CD4-positive, CD25-positive, alpha-beta regulatory T cell (primary cell): ENCODE results near the gene PROM2. TPM values are rescaled to one million over a fixed set of nuclear protein-coding genes. Genes with fewer than 3 reads are reported as not detected.

ENCODE experiments used
- ATAC-seq, 2 donors: fragments of 150-1000 bp; cut with Tn5 transposase; one replicate each; pipeline ENCODE4 v1.10.0; 2021; ENCODE audit warnings: low read depth in 2 of 2, moderate number of reproducible peaks in 2 of 2, moderate library complexity in 1 of 2
- DNase-seq, 3 donors: peaks; one replicate each; pipeline versions ENCODE4 v3.0.0 to v3.0.0-alpha.2; 2012 to 2022; ENCODE audit warnings: mixed read lengths in 1 of 3
- H3K27ac ChIP-seq: one replicate; pipeline ENCODE4 v1.7.0; 2013; ENCODE audit warnings: mild to moderate bottlenecking, low read length; ENCODE audit not compliant: insufficient read depth, poor library complexity, severe bottlenecking
- H3K27me3 ChIP-seq: one replicate; pipeline ENCODE4 v1.7.0; 2013; ENCODE audit warnings: low read length; ENCODE audit not compliant: control insufficient read depth, insufficient read depth
- H3K36me3 ChIP-seq: one replicate; pipeline ENCODE4 v1.7.0; 2013; ENCODE audit warnings: mild to moderate bottlenecking, low read length, moderate library complexity; ENCODE audit not compliant: control insufficient read depth, insufficient read depth
- H3K4me1 ChIP-seq: 2 replicates; pipeline ENCODE4 v1.7.0; 2013; ENCODE audit warnings: mild to moderate bottlenecking, low read length; ENCODE audit not compliant: insufficient read depth, control insufficient read depth, poor library complexity, severe bottlenecking
- H3K4me3 ChIP-seq: one replicate; pipeline ENCODE4 v1.7.0; 2013; ENCODE audit warnings: low read depth, mild to moderate bottlenecking, low read length, moderate library complexity
- H3K9me3 ChIP-seq, 2 experiments: 1 replicate in 1 of 2; 2 replicates in 1 of 2; pipeline ENCODE4 v1.7.0; 2013; ENCODE audit warnings: low read length in 2 of 2, mild to moderate bottlenecking in 1 of 2, moderate library complexity in 1 of 2; ENCODE audit not compliant: control insufficient read depth in 2 of 2
- H3K27ac Mint-ChIP-seq, 3 donors: one replicate each; pipeline ENCODE4 v1.8.0; 2020 to 2022; ENCODE audit warnings: mild to moderate bottlenecking in 3 of 3, mixed read lengths in 3 of 3, moderate library complexity in 2 of 3
- H3K27me3 Mint-ChIP-seq: one replicate; pipeline ENCODE4 v1.8.0; 2022; ENCODE audit warnings: mild to moderate bottlenecking, mixed read lengths
- H3K36me3 Mint-ChIP-seq: one replicate; pipeline ENCODE4 v1.8.0; 2020; ENCODE audit warnings: mixed read lengths
- H3K4me1 Mint-ChIP-seq, 4 donors: one replicate each; pipeline ENCODE4 v1.8.0; 2020 to 2022; ENCODE audit warnings: mixed read lengths in 4 of 4, mild to moderate bottlenecking in 1 of 4
- H3K4me3 Mint-ChIP-seq, 4 donors: one replicate each; pipeline ENCODE4 v1.8.0; 2020 to 2022; ENCODE audit warnings: mild to moderate bottlenecking in 4 of 4, mixed read lengths in 4 of 4, moderate library complexity in 3 of 4
- H3K9me3 Mint-ChIP-seq, 7 donors: one replicate each; pipeline ENCODE4 v1.8.0; 2020 to 2022; ENCODE audit warnings: mixed read lengths in 7 of 7, mild to moderate bottlenecking in 3 of 7, moderate library complexity in 2 of 7
- polyA plus RNA-seq, 4 donors: library from polyadenylated mRNA; unstranded; fragments of 300-500 nt; fragmentation: Illumina TruSeq; gene quantifications; one replicate each; pipeline ENCODE4 v1.2.3, GENCODE V29; 2021
- total RNA-seq: library from RNA; stranded (reverse); gene quantifications from one replicate; pipeline ENCODE4 v1.2.3, GENCODE V29; 2022

Gene PROM2, protein sequence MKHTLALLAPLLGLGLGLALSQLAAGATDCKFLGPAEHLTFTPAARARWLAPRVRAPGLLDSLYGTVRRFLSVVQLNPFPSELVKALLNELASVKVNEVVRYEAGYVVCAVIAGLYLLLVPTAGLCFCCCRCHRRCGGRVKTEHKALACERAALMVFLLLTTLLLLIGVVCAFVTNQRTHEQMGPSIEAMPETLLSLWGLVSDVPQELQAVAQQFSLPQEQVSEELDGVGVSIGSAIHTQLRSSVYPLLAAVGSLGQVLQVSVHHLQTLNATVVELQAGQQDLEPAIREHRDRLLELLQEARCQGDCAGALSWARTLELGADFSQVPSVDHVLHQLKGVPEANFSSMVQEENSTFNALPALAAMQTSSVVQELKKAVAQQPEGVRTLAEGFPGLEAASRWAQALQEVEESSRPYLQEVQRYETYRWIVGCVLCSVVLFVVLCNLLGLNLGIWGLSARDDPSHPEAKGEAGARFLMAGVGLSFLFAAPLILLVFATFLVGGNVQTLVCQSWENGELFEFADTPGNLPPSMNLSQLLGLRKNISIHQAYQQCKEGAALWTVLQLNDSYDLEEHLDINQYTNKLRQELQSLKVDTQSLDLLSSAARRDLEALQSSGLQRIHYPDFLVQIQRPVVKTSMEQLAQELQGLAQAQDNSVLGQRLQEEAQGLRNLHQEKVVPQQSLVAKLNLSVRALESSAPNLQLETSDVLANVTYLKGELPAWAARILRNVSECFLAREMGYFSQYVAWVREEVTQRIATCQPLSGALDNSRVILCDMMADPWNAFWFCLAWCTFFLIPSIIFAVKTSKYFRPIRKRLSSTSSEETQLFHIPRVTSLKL
- 0.47 TPM for total RNA-seq
- polyA plus RNA-seq, result not detected

DNA sequence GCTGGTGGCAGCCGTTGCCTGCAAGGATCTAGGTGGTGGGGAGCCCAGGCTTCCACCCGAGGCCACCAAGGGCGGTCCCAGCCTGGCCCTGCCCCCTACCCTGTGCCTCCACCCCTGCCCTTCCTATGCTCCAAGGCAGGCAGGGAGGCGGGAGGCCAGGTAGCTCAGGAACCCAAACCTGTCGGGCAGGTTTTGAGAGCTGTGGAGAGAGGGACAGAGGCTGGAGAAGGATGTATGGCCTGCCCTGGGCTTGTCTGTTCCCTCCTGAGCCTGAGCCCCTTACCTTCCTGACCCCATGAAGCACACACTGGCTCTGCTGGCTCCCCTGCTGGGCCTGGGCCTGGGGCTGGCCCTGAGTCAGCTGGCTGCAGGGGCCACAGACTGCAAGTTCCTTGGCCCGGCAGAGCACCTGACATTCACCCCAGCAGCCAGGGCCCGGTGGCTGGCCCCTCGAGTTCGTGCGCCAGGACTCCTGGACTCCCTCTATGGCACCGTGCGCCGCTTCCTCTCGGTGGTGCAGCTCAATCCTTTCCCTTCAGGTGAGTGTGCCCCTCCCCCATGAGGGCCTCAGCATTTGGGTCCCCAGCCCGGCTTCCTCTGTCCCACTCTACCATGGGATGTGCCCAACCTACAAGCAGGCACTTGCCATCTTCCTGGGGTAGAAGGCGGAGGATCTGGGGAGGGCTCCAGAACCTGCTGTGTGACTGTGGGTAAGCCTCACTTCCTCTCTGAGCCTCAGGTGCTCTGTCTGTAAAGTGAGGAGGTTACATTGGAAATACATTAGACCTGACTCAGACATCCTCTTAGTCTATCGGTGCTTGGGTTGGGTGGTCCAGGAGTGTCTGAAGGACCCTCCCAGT is at the start of gene PROM2:
Gene PROM2 (plus strand): TSS at position 159 of the 860 bp plus-strand sequence. CDS start 137 bp downstream, at position 296.
- no peak within 1 kb of the TSS for H3K27ac ChIP-seq
- Mint-ChIP-seq H3K9me3 (no peaks in the 10 kb centered on the region), H3K4me1 (no peaks in the 10 kb centered on the region), H3K36me3 (no peaks in the 10 kb centered on the region), H3K27me3 (no peaks in the 10 kb centered on the region), H3K4me3 (no peak within 1 kb of the TSS), H3K27ac (peak within 1 kb of the TSS in 1 of 3 donors; percentile 66)
- H3K27me3 ChIP-seq, result no peaks in the 10 kb centered on the region
- DNase-seq (no peak), ATAC-seq (no peak)
- H3K36me3 ChIP-seq, result no peaks in the 10 kb centered on the region
- H3K4me3 ChIP-seq, result no peak within 1 kb of the TSS
- no peaks in the 10 kb centered on the region for H3K9me3 ChIP-seq
- H3K4me1 ChIP-seq, result no peaks in the 10 kb centered on the region

DNA sequence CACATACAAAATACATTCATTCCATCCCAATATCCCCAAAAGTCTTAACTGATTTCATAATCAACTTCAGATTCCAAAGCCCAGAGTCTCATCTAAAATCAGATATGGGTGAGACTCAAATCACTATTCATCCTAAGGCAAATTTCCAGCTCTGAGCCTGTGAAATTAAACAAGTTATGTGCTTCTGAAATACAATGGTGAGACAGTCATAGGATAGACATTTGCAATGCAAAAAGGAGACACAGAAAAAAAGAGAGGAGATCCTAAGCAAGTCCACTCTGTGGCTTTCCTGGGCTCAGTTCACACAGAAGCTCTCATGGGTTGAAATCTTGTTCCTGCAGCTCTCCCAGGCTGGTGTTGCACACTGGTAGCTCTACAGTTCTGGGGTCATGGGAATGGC is 48.6 kb upstream of the PROM2 start:
- H3K4me3 Mint-ChIP-seq, result no peak overlapping the region
- H3K9me3 Mint-ChIP-seq, result peaks cover 0 to 69% (median 27%) of the 10 kb centered on the region in 7 donors
- Histone ChIP-seq H3K27ac (no peak overlapping the region), H3K27me3 (no peaks in the 10 kb centered on the region), H3K4me3 (no peak overlapping the region), H3K4me1 (no peaks in the 10 kb centered on the region), H3K9me3 (peaks cover 55 to 59% of the 10 kb centered on the region in 2 experiments), H3K36me3 (no peaks in the 10 kb centered on the region)
- H3K4me1 Mint-ChIP-seq, result no peaks in the 10 kb centered on the region
- DNase-seq (no peak), ATAC-seq (no peak)
- H3K36me3 Mint-ChIP-seq, result peaks cover 34% of the 10 kb centered on the region
- H3K27me3 Mint-ChIP-seq, result no peaks in the 10 kb centered on the region
- no peak overlapping the region for H3K27ac Mint-ChIP-seq

DNA sequence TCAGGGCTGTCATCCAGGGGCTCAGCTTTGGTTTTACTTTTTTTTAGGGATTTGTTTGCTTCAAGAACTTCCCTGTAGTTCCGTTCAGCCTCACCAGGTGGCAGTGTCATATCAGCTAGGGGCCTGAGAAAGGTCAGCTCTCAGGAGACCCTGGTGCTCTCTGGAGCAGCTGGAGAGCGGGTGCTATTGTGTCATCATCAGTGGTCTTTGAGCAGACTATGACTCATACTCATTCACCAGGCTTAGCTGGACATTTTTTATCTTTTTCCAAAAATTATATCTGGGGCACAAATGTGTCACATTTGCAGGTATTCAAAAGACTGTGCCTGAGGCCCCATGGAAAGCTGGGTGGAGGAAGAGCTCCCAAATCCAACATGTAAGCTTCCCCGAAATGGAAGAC is 42.5 kb upstream of the PROM2 start:
- Mint-ChIP-seq H3K4me3 (no peak overlapping the region), H3K36me3 (peaks cover 15% of the 10 kb centered on the region), H3K9me3 (peaks cover 6 to 54% (median 16%) of the 10 kb centered on the region in 7 donors), H3K4me1 (no peaks in the 10 kb centered on the region), H3K27ac (no peak overlapping the region), H3K27me3 (no peaks in the 10 kb centered on the region)
- Histone ChIP-seq H3K4me3 (no peak overlapping the region), H3K27ac (no peak overlapping the region), H3K36me3 (no peaks in the 10 kb centered on the region), H3K4me1 (no peaks in the 10 kb centered on the region), H3K27me3 (no peaks in the 10 kb centered on the region), H3K9me3 (peaks cover 19 to 21% of the 10 kb centered on the region in 2 experiments)
- peak in 1 of 3 donors; percentile 12 for DNase-seq
- no peak for ATAC-seq

DNA sequence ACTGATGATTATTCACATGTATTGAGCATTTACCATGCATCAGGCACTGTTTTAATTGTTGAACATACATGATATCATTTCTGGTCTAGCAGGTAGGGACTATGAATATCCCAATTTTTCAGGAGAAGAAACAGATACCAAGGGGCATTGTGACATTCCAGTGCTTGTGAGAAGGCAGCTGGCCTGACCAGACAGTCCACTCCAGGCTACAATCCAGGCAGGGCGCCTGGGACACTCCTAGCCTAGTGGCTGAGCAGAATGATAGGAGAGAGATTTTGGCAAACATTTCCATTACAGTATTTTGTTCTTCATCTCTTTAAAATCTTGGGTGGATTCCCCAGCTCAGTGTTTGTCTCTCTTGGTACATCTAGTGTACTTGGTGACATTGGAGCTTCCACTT is 42.0 kb upstream of the PROM2 start:
- Histone ChIP-seq H3K9me3 (peaks cover 20 to 24% of the 10 kb centered on the region in 2 experiments), H3K27me3 (no peaks in the 10 kb centered on the region), H3K4me3 (no peak overlapping the region), H3K27ac (no peak overlapping the region), H3K4me1 (no peaks in the 10 kb centered on the region), H3K36me3 (no peaks in the 10 kb centered on the region)
- ATAC-seq (no peak), DNase-seq (no peak)
- H3K36me3 Mint-ChIP-seq, result peaks cover 15% of the 10 kb centered on the region
- no peak overlapping the region for H3K27ac Mint-ChIP-seq
- H3K4me1 Mint-ChIP-seq, result no peaks in the 10 kb centered on the region
- peaks cover 5 to 55% (median 15%) of the 10 kb centered on the region in 7 donors for H3K9me3 Mint-ChIP-seq
- H3K27me3 Mint-ChIP-seq, result no peaks in the 10 kb centered on the region
- H3K4me3 Mint-ChIP-seq, result no peak overlapping the region

DNA sequence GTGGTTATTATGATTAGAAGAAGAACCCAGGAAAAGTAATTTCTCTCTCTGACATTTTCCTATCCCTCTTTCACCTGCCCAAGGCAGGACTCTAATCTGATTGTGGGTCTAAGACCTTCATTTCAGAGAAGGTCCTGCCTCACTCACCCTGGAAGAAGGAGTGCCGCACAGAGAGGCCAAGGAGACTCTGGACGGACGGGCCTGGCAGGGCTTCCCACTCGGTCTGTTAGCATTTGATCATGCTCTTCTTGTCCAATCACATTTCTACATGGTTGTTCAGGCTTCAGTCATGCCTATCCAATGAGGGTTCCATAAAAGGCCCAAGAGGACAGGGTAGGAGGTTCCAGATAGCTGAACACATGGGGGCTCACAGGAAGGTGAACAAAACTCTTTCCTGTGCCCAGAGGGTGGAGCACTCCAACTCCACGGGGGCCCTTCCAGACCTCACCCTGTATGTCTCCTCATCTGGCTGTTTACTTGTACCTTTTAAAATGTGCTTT is 39.9 kb upstream of the PROM2 start:
- Histone ChIP-seq H3K27ac (no peak overlapping the region), H3K27me3 (no peaks in the 10 kb centered on the region), H3K9me3 (peaks cover 16 to 33% of the 10 kb centered on the region in 2 experiments), H3K4me1 (no peaks in the 10 kb centered on the region), H3K4me3 (no peak overlapping the region), H3K36me3 (no peaks in the 10 kb centered on the region)
- Mint-ChIP-seq H3K4me1 (no peaks in the 10 kb centered on the region), H3K27ac (no peak overlapping the region), H3K4me3 (no peak overlapping the region), H3K9me3 (peaks cover 4 to 55% (median 14%) of the 10 kb centered on the region in 7 donors), H3K27me3 (no peaks in the 10 kb centered on the region), H3K36me3 (peaks cover 7% of the 10 kb centered on the region)
- ATAC-seq (no peak), DNase-seq (no peak)

DNA sequence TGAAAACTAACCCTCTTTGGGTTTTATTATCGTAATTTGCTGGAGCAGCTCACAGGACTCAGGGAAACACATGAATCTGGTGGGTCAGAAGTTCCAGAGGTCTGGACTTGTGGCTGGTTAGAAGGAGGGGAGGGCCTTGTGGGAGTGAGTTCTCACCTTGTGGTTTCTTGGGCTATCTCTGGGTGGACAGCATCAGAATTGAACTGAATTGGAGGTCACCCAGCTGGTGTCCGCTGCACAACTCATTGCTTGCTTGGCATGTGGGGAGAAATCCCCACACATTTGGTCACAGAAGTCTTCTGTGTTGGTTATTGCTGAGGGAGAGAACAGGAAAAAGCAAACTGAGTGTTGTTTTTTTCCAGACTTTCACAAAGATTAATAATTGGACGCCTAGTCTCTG is 39.4 kb upstream of the PROM2 start:
- peaks cover 6% of the 10 kb centered on the region for H3K36me3 Mint-ChIP-seq
- H3K4me1 ChIP-seq, result no peaks in the 10 kb centered on the region
- peaks cover 2 to 55% (median 14%) of the 10 kb centered on the region in 7 donors for H3K9me3 Mint-ChIP-seq
- DNase-seq (no peak), ATAC-seq (no peak)
- H3K27me3 Mint-ChIP-seq, result no peaks in the 10 kb centered on the region
- H3K4me3 ChIP-seq, result no peak overlapping the region
- no peak overlapping the region for H3K27ac Mint-ChIP-seq
- H3K4me1 Mint-ChIP-seq, result no peaks in the 10 kb centered on the region
- H3K9me3 ChIP-seq, result peaks cover 16 to 29% of the 10 kb centered on the region in 2 experiments
- no peak overlapping the region for H3K27ac ChIP-seq
- H3K27me3 ChIP-seq, result no peaks in the 10 kb centered on the region
- H3K36me3 ChIP-seq, result no peaks in the 10 kb centered on the region
- H3K4me3 Mint-ChIP-seq, result no peak overlapping the region

DNA sequence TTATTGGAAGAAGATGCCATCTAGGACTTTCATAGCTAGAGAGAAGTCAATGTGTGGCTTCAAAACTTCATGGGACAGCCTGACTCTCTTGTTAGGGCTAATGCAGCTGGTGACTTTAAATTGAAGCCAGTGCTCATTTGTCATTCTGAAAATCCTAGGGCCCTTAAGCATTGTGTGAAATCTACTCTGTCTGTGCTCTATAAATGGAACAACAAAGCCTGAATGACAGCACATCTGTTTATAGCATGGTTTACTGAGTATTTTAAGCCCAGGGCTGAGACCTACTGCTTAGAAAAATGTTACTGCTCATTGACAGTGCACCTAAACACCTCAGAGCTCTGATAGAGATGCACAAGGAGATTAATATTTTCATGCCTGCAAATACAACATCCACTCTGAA is 36.1 kb upstream of the PROM2 start:
- Mint-ChIP-seq H3K4me1 (no peaks in the 10 kb centered on the region), H3K27me3 (no peaks in the 10 kb centered on the region), H3K4me3 (no peak overlapping the region), H3K36me3 (peaks cover 3% of the 10 kb centered on the region), H3K27ac (no peak overlapping the region), H3K9me3 (peaks cover 2 to 55% (median 14%) of the 10 kb centered on the region in 7 donors)
- Histone ChIP-seq H3K27me3 (no peaks in the 10 kb centered on the region), H3K4me1 (no peaks in the 10 kb centered on the region), H3K9me3 (peaks cover 12 to 47% of the 10 kb centered on the region in 2 experiments), H3K36me3 (no peaks in the 10 kb centered on the region), H3K4me3 (no peak overlapping the region), H3K27ac (no peak overlapping the region)
- ATAC-seq (no peak), DNase-seq (no peak)
